Endothelial cell (in vitro differentiated cells): Measurements from ENCODE around the gene SPG7. TPM values are rescaled to one million over a fixed set of nuclear protein-coding genes. Genes with fewer than 3 reads are reported as not detected.

Source experiments
- DNase-seq: peaks from one replicate; pipeline ENCODE4 v3.0.0; 2021; ENCODE audit warnings: low spot score
- H3K27ac Mint-ChIP-seq: one replicate; pipeline ENCODE4 v1.8.0; 2021; ENCODE audit warnings: mixed read lengths, inconsistent platforms; ENCODE audit not compliant: unreplicated experiment
- H3K27me3 Mint-ChIP-seq: one replicate; pipeline ENCODE4 v1.8.0; 2021; ENCODE audit warnings: mild to moderate bottlenecking, moderate library complexity, mixed read lengths, inconsistent platforms; ENCODE audit not compliant: unreplicated experiment
- H3K36me3 Mint-ChIP-seq: one replicate; pipeline ENCODE4 v1.8.0; 2021; ENCODE audit warnings: mild to moderate bottlenecking, low read depth, mixed read lengths, inconsistent platforms; ENCODE audit not compliant: unreplicated experiment
- H3K4me1 Mint-ChIP-seq: one replicate; pipeline ENCODE4 v1.8.0; 2021; ENCODE audit warnings: mild to moderate bottlenecking, mixed read lengths, inconsistent platforms; ENCODE audit not compliant: unreplicated experiment
- H3K4me3 Mint-ChIP-seq: one replicate; pipeline ENCODE4 v1.8.0; 2021; ENCODE audit warnings: mild to moderate bottlenecking, mixed read lengths, inconsistent platforms; ENCODE audit not compliant: unreplicated experiment
- H3K9me3 Mint-ChIP-seq: one replicate; pipeline ENCODE4 v1.8.0; 2021; ENCODE audit warnings: mixed read lengths, inconsistent platforms; ENCODE audit not compliant: unreplicated experiment
- CTCF ChIP-seq: fragments of 200-600 bp; sonication (generic); IDR thresholded peaks from one replicate; pipeline ENCODE4 v1.5.0; 2021; ENCODE audit warnings: antibody characterized with exemption; ENCODE audit not compliant: unreplicated experiment
- total RNA-seq: library from RNA; stranded (reverse); fragmentation: NEBNext Ultra II Directional; extraction: Animal tissue kit (Norgen Biotek cat#: 25700); gene quantifications from one replicate; pipeline ENCODE4 v1.2.1, GENCODE V29; 2021; ENCODE audit not compliant: unreplicated experiment

The SPG7 gene
- total RNA-seq, 1 donor from 2014 or later = 207 TPM

- peaks cover 48% of the 10 kb centered on the region for H3K36me3 Mint-ChIP-seq
Measured at GRCh38 chr16:89545831-89546574, 37.8 kb downstream of the SPG7 start.

GRCh38 chr16:89546781-89547180 is 38.6 kb downstream of the SPG7 start:
- TF ChIP-seq CTCF = no peak
- Mint-ChIP-seq H3K9me3 (no peaks in the 10 kb centered on the region), H3K4me3 (peak overlapping the region; percentile 56), H3K4me1 (no peaks in the 10 kb centered on the region), H3K36me3 (peaks cover 48% of the 10 kb centered on the region), H3K27ac (no peak overlapping the region), H3K27me3 (peaks cover 2% of the 10 kb centered on the region)
- DNase-seq = no peak

More at GRCh38 chr16:89545831-89546574, 37.8 kb downstream of the SPG7 start:
- no peak overlapping the region for H3K4me3 Mint-ChIP-seq
- H3K4me1 Mint-ChIP-seq = no peaks in the 10 kb centered on the region
- no peak for DNase-seq
- peaks cover 6% of the 10 kb centered on the region for H3K27me3 Mint-ChIP-seq
- no peaks in the 10 kb centered on the region for H3K9me3 Mint-ChIP-seq
- no peak for TF ChIP-seq CTCF
- no peak overlapping the region for H3K27ac Mint-ChIP-seq

- Mint-ChIP-seq H3K4me1 (no peaks in the 10 kb centered on the region), H3K4me3 (peak overlapping the region; percentile 56), H3K9me3 (no peaks in the 10 kb centered on the region), H3K27ac (peak overlapping the region; percentile 13), H3K36me3 (peaks cover 49% of the 10 kb centered on the region), H3K27me3 (peaks cover 2% of the 10 kb centered on the region)
- DNase-seq = no peak
- TF ChIP-seq CTCF = no peak
Measured at GRCh38 chr16:89547291-89547690, 39.1 kb downstream of the SPG7 start.

- H3K36me3 Mint-ChIP-seq = peaks cover 50% of the 10 kb centered on the region
Measured at GRCh38 chr16:89547860-89548259, 39.7 kb downstream of the SPG7 start.

More at GRCh38 chr16:89547860-89548259, 39.7 kb downstream of the SPG7 start:
- Mint-ChIP-seq H3K4me1 (no peaks in the 10 kb centered on the region), H3K27ac (no peak overlapping the region), H3K4me3 (no peak overlapping the region), H3K9me3 (no peaks in the 10 kb centered on the region), H3K27me3 (peaks cover 2% of the 10 kb centered on the region)
- no peak for TF ChIP-seq CTCF
- no peak for DNase-seq
